ENCODE results near the gene WDR20.
"Not testable (repeated sequence)": the region's sequence is repeated elsewhere in the genome, so short reads cannot be mapped to it uniquely, and the experiment has no call there.

The WDR20 gene

GRCh38 chr14:102134021-102134420 is 5.7 kb upstream of the WDR20 start:
- DNase-seq, result not testable (repeated sequence)

GRCh38 chr14:102134719-102135118 is 5.0 kb upstream of the WDR20 start:
- not testable (repeated sequence) for DNase-seq

DNA sequence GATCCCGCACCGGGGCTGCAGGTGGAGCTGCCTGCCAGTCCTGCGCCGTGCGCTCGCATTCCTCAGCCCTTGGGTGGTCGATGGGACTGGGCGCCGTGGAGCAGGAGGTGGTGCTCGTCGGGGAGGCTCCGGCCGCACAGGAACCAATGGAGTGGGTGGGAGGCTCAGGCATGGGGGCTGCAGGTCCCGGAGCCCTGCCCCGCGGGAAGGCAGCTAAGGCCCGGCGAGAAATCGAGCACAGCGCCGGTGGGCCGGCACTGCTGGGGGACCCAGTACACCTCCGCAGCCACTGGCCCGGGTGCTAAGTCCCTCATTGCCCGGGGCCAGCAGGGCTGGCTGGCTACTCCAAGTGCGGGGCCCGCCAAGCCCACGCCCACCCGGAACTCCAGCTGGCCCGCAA is 4.2 kb upstream of the WDR20 start:
- DNase-seq, result not testable (repeated sequence)

DNA sequence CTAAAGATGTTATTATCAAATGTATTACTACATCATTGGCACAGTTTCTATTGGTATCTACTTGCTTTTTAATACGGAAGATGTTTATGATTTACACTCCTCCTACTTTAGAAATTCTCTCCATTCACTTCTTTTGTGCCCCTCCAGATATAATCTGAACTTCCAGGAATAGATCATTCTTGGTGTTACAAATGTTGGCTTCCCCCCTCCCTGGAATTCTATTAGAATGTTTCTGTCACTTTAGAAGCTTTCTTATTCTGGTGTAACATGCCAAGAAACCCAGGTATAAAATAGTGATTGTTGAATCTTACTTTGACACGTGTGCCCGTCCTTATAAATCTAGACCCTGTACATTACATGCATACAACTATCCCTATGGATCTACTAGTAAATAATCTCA is 1.2 kb upstream of the WDR20 start:
- DNase-seq, result no peak

GRCh38 chr14:102138961-102139285 is 774 bp upstream of the WDR20 start:
- no peak for DNase-seq

GRCh38 chr14:102140027-102140749 is 491 bp downstream of the WDR20 start:
- DNase-seq, result no peak

DNA sequence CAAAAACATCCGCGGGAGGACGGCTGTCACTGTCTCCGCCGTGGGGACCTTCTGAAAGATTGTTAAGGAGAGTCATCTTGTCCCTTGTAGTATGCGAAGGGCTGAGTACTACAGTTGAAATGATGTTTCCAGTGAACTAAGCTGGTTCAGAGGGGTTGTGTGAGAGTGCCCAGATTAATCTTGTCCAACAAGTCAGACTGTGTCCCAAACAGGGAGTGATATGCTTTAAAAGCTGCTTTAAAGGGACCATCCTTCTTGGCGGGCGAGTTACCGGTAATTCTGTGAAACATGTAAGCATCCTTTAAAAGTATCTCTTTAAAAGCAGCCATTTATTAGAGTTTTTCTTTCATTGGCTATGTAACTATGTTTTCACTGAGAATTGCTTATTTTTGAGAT is 1.1 kb downstream of the WDR20 start:
- no peak for DNase-seq

DNA sequence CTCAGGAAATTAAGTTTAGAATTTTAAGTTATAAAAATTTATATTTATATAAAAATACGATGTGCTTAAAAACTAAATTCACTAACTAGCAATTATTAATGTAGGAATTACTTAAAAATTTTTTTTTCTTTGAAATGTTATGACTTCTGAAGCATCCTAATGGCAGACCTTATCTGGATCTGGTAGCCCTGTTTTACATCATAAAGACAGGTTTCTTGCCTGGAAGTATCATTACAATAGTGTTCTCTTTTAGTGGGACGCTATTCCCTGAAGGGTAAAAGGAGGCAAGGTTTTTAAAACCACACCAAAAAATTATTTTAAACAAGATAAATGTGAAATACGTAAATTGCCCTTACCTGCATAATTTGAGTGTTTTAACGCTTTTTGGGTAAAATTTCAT is 2.1 kb downstream of the WDR20 start:
- DNase-seq, result no peak

GRCh38 chr14:102144914-102145313 is 5.2 kb downstream of the WDR20 start:
- no peak for DNase-seq

DNA sequence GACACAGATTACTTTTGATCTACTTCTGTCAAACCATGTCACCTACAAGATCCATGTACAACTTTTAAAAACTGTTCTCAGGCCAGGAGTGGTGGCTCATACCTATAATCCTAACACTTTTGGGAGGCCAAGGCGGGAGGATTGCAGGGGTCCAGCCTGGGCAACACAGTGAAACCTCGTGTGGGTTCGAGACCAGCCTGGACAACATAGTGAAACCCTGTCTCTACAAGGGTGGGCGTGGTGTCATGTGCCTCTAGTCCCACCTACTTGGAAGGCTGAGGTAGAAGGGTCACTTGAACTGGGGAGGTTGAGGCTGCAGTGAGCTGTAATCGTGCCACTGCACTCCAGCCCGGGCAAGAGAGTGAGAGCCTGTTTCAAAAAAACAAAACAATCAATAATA is 5.7 kb downstream of the WDR20 start:
- DNase-seq, result no peak

DNA sequence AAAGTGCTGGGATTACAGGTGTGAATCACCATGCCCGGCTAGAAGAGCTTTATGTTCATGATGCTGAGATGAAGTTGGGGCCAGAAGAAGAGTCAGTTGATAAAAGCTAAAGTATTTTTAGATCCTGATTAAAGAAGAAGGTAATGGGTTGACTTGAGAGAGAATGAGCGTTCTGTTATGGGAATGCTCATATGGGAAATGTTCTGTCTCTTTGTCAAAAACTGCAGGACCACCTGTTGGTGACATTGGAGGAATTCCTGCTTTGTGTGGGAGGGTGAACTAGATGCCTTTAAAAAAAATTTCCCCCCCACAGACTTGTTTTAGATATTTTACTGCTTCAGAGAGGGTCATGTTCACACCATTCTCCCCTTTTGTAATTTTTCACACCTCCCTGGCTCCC is 6.7 kb downstream of the WDR20 start:
- DNase-seq, result no peak

DNA sequence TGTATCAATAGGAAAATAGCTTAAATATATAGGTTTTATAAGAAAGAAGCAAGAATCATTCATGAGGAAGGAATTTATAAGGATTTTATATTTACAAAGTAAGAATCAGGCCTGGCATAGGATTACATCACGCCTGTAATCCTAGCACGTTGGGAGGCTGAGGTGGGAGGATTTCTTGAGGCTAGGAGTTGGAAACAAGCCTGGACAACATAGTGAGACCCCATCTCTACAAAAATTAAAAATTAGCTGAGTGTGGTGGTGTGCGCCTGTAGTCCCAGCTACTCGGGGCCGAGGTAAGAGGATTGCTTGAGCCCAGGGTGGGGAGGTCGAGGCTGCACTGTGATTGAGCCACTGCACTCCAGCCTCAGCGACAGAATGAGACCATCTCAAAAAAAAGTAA is 10.4 kb downstream of the WDR20 start:
- DNase-seq, result no peak

DNA sequence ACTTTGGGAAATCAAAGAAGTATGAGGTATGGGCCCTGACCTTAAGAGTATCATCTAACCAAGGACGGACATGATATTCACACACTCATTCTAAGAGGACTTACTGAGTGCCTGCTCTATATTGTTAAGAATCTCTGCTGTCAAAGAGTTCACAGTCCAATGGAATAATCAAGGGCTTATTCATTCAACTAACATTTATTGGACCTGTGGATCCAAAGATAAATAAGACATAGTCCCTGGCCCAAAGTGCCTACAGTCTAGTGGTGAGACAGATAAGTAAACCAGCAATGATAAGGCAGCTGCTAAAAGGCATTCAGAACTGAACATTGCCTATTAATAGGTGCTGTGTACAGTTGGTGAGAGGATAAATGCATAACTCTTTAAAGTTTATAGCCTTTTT is 11.0 kb downstream of the WDR20 start:
- DNase-seq, result no peak

DNA sequence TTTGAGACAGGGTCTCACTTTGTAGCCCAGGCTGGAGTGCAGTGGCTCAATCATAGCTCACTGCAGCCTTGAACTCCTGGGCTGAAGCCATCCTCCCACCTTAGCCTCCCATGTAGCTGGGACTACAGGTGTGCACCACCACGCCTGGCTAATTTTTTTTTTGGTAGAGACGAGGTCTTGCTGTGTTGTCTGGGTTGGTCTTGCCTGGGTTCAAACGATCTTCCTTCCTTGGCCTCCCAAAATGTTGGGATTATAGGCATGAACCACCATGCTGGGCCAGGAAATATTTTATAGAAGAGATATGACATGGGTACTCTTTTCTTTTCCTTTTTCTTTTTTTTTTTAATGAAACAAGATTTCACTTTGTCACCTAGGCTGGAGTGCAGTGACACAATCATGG is 11.7 kb downstream of the WDR20 start:
- not testable (repeated sequence) for DNase-seq

DNA sequence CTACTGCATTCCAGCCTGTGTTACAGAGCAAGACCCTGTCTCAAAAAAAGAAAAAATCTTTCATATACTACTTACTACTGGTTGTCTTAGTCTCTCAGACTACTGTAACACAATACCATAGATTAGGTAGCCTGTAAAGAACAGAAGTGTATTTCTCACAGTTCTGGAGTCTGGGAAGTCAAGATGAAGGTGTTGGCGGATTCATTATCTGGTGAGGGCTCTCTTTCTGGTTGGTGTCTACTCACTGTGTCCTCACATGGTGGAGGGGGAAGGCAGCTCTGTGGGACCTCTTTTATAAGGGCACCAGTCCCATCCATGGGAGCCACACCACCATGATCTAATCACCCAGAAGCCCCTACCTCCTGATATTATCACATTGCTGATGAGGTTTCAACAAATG is 14.4 kb downstream of the WDR20 start:
- no peak for DNase-seq

DNA sequence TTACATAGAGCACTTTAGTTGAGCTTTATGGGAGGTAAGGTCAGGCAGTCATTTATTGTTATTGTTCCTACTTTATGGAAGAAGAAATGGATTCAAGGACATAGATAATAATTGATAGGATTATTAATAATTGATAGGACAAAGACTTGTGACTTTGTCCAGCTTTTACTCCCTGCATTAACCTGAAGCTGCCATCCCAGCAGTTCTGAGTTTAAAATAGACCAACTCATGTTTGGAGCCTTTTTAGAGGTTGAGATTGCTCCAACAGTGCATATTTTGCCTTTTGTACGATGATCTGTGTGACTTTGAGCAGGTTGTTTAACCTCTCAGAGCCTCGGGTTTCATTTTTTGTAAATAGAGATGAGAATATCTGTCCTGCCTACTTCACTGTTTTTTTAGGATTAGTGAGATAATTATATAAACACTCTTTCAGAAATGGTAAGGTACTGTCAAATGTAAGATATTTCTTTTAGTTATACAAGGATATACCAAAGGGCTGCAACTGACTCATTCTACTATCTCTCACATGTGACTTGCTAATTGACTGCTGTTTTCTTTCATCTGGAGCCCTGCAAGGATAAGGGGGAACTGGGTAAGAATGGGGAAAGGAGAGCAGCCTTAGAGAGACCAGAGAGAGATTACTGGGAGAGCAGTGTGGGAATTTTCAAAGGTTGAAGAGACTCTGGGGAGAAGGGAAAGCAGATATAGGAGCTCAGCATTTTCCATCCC is 15.3 kb downstream of the WDR20 start:
- no peak for DNase-seq

- DNase-seq, result no peak
These were observed 17.6 kb downstream of the WDR20 start for GRCh38 chr14:102157346-102157745.

DNA sequence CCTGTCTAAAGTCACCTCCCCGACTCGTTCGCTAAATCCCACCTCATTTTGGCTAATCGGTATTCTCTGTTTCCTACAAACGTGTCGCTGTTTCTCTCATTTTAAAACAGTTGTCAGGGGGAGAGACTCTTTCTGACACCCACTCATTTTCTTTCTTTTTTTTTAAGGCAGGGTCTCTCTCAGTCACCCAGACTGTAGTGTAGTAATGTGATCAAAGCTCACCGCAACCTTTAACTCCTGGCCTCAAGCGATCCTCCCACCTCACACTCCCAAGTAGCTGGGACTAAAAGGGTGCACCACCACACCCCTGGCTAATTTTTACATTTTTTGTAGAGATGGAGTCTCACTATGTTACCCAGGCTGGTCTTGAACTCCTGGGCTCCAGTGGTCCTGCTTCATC is 19.1 kb downstream of the WDR20 start:
- DNase-seq, result no peak

DNA sequence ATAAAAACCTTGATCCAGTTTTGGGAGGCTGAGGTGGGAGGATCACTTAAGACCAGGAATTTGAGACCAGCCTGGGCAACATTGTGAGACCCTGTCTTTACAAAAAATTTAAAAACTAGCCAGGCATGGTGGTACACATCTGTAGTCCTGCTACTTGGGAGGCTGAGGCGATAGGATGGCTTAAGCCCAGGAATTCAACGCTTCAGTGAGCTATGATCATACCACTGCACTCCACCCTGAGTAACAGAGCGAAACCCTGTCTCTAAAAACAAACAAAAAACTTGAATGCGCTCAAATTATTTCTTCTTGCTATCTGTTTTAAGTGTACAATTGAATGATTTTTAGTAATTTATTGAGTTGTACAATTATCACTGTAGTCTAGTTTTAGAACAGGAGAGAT is 20.1 kb downstream of the WDR20 start:
- DNase-seq, result no peak

- no peak for DNase-seq
These were observed 22.8 kb downstream of the WDR20 start for GRCh38 chr14:102162487-102162886.

DNA sequence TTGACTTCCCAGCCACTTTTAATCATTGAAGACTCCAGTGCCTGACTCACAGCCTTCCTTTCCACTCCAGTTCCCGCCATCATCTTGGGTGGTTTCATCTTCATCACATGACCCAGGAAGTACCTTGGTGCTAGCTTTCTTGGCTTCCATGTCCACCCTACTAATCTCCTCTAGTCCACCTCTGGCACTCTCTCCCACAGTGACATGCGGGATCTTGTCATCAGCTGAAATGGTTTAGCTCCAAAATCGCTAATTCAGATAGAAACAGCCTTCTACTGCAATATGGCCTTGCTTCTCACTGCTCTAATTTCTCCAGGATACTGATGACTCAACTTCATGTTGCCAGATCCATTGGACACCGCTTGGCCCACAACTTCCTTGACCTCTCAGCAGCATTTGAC is 24.5 kb downstream of the WDR20 start:
- no peak for DNase-seq

- DNase-seq, result no peak
These were observed 25.3 kb downstream of the WDR20 start for GRCh38 chr14:102164965-102165364.

DNA sequence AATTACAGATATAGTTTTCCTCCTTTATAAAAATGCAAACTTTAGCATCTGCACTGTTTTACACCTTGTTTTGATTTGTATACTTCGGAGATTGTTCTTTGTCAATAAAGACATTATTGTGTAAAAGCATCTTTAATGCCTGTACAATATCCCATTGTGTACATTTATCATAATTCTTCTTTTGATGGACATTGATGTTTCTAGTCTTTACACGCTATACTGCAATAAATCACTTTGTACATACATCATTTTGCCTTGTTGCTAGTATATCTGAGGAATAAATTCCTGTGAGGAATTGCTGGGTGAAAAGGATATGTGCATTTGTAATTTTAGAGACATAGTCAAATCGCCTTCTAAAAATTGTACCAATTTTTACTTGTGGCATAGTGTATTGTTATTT is 30.4 kb downstream of the WDR20 start:
- DNase-seq, result no peak

DNA sequence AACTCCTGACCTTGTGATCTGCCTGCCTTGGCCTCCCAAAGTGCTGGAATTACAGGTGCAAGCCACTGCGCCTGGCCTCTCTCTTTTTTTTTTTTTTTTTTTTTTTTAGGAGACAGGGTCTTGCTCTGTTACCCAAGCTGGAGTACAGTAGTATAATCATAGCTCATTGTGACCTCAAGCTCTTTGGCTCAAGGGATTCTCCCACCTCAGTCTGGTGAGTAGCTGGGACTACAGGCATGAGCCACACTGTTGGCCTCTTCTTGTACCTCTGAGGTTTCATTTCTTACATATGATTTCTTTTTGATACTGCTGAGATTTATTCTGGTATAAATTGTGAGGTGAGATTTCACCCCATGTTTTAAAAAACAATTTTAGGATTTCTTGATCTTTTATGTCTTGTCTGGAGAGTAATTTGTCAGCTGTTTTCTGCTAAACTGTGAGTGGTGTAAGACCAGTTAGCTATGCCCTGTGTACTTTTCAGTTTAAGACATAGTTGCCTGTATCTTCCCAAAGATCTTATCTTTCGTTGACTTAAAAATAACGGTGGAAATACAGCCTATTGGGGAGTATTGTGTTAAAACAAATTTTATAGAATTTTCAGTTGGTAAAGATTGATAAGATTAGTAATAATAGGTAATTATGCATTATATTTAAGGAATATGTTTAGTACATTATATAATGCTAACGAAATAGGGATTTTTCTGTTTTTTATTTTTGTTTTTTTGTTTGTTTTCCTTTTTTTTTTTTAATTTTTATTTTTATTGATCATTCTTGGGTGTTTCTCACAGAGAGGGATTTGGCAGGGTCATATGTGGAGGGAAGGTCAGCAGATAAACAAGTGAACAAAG is 31.7 kb downstream of the WDR20 start:
- no peak for DNase-seq
